ENCODE results near the gene MAP3K4.

- TF ChIP-seq SUZ12 (IDR thresholded peaks at IDR 0.05; ENCODE audit: low read length) (no peak), ZNF274 (IDR thresholded peaks at IDR 0.05; ENCODE audit: borderline replicate concordance, extremely low read depth, low read length) (no peak), RNF2 (IDR thresholded peaks at IDR 0.05; ENCODE audit: borderline replicate concordance, low read depth, low read length, missing control alignments, poor library complexity, severe bottlenecking) (no peak), SIN3A (conservative IDR thresholded peaks at IDR 0.05 in 1 of 2, IDR thresholded peaks at IDR 0.05 in 1 of 2; ENCODE audit: low read depth in 1 of 2, low read length in 2 of 2) (no peak)
These were observed 88.1 kb downstream of the MAP3K4 start for GRCh38 chr6:161079566-161080262.
